ENCODE measurements around the gene LMCD1.

The LMCD1 gene

DNA sequence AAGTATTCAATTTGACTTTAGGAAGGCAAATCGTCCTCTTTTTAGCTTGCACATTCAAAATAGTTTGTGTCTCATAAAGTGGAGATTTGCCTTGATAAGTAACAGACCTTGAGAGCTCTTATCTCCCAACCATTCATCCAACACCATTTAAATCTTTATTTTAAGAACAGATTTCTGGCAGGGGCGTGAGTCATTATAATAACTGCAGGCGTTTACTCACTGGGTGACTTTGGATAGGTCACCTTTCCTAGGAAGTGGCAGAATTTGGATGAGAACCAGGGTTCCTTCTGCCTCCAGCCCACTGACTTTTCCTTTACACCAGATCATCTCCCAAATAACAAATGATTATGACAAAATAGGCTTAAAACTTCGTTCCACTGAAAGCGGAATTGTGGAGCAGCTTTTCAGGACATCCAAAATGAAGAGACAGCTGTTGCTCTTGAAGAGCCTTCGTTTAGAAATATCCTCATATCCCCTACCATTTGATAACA lies 5.0 kb downstream of the LMCD1 start:
- no peak for DNase-seq

DNA sequence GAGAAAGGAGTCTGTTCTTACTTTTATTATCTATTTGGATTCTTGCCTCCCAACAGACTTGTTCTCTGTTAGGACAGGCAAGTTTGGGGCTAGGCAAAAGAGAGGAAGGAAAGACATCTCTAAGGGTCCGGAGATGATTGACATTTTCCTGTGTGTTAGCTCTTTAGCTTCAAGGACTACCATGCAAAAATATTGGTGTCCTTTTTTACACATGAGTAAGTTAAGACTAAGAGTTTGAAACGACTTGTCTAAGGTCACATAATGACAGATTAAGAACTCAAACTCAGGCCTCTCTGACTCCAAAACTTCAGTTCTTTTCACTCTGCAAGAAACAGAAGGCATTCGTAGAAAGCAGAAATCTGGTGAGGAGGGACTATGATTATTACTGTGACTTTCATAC lies 5.9 kb downstream of the LMCD1 start:
- no peak for DNase-seq

DNA sequence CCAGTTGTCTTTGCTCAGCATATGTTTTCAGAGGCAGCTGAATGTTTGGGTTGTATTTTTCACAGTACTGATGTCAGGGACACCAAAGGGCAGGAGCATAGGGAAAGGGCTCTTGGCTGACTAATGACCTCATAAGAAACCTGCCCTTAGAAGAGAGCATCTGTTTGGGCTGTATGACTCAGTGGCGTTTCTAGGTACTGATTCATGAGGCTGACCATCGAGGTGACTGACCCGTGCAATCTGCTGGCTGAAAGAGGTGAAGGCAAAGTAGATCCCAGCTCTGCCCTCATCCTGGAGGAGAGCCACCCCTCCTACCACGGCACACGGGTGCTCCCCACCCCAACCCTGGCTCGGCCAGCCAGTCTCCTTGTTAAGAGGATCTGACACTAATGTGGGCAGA lies 8.3 kb downstream of the LMCD1 start:
- DNase-seq: no peak

DNA sequence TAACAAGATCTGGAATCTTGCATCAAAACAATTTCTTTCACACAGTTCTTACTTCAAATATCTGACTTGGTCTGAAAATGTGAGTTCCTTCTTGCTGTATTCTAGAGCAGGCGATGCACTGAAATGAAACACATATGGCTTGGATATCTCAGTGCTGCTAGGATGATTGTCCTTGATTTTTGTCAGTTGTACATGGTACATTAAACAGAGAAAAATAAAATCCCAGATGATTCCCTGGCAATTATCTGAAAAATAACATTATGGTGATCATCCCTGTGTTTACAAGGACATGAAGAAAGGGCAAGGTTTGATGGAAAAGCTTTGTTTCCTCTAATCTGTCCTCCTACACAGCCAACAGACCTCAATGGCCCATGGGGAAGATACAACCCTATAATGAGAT lies 10.6 kb downstream of the LMCD1 start:
- no peak for DNase-seq

DNA sequence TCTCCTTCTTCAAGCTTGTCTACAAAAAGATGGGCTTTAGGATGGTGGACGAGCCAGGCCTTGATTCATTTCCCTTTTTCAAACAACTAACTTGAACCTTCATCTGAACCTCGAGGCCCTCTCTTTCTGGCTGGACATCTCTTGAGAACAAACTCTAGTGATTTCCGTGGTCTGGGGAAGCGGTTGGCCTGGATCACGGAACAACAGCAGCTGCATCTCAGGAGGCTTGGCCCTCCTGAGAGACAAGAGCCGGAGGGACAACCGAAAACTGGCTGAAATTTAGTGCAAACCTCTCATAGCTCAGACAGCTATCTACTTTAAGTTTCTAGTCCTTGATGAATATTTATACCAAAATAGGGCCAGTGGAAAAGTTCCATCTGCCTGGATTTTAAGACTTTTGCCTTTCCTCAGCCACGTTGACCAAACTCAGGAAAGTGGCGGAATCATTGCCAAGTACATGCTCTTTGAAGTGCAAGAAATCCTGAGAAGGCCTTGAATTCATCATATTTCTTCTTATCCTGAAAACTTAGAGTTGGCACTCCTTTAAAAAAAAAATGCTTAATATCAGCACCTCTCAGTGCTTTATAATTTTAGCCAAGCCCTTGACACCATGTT lies 14.5 kb downstream of the LMCD1 start:
- DNase-seq: no peak

DNA sequence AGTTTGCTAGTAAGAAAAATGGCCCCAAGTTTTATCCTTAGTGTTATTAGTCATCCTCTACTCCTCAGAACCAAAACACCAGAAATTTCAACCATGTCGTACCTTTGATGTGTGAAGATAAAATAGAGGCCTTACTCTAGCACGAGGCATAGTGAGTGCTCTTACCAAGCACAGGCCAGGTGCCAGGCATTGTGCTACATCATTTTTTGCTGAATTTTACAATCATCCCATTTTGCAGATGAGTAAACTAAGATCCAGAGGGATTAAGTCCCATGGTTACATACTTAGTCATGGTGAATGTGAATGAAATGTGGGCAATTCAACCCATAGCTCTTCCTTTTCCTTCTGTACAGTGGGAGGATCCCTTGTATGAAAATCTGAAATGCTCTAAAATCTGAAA lies 15.2 kb downstream of the LMCD1 start:
- DNase-seq: no peak

DNA sequence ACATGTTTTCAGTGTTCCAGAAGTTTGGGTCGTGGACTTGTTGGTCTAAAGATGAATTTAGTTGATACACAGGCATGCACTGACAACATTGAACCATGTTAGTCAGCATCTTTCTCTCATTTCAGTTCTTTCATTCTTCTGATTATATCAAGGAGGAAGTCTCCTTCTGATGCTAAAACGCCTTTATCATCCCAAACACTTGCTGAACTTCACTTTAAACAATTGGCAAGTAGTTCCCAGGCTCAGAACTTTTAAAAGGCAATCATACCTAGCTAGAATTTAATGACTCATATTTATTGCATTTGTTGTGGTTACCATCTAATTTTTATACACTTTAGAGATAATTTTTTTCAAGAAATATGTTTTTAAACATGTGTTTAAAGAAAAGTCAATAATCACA lies 15.9 kb downstream of the LMCD1 start:
- DNase-seq: no peak

DNA sequence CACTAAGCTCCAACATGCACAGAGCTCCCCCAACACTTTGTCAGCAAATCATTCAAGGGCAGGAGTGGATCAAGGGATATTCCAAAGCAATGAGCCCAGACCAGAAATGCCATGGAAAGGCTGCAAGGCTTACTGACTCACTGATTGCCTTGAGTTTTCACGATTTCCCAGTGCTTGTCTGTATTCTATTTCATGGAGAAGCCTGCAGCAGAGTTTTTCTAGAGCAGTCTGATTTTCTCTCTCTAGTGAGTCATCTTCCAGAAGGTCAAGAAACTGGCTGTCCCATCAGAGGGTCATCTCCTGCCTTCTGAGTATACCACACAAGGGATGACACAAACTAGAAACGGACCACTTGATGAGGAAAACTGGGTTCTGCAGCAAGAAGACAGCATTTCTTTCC lies 16.5 kb downstream of the LMCD1 start:
- DNase-seq: no peak

DNA sequence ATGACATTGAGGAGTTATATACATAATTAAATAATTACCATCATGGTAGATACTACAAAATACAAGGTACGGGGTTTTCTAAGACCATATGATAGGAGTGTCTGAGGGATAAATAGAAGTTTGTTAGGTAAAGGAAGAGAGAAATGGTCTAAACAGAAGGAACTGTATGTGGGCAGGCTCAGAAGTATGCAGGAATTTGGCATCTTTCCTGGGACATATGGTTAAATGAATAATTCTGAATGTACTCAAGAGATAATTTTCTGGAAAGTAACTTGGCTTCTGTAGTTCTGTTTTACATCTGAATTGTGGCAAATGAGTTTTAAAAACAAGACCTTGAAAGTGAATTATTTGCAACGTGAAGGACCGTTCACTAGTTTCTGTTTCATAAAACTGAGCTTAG lies 17.5 kb downstream of the LMCD1 start:
- DNase-seq: no peak

DNA sequence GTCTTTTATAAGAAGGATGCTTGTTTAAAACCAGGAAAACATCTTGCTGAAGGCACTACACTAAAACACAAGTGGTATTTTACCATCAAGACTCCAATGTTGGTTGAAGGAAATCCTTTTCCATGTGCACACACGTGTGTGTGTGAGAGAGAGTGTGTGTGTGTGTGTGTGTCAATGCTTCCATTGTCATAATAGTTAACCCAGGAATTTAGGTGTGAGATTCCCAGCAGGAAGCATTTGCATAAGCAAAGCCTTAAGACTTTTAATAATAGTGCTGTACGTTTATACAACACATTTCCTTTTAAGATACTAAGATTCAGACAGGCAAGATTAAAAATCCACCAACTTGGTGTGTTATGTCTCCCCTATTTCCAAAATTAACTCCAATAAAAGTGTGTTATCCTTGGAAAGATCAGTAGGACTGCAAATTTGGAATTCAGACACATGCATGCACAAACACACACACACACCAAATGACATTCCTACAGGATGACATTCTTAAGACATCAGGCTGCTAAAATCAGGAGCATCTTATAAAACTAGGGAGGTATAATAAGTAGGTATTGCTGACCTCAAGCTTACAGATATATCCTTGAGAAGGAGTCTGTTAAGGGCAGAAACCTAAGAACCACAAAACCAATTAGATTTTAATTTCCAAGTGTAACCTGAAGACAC lies 18.3 kb downstream of the LMCD1 start:
- no peak for DNase-seq

DNA sequence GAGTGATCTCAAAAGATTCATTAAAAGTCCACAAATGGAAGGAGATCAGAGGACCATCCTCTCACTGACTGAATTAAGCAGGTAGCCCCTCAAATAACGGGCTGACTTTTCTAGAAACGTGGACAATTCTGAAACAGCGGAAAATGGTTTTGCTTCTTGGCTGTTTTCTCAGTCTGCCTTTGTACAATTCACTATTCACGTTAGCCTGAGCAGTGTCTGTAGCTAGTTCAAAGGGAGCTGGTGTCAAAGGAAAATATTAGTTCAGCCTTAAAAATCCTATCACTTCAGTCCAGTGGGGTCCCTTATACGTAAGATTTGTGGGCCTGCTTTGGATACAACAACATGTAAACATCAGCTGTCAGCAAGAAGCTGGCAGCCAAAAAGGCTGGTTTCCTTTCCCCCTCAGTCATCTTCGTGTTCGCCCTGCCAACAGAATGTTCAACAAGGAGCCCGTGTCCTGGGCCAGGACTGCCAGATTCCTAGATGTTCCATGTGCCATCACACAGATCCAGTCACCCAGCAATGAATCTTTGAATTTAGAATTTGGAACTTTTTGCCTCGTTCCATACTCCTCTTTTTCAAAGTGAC lies 19.3 kb downstream of the LMCD1 start:
- no peak for DNase-seq

DNA sequence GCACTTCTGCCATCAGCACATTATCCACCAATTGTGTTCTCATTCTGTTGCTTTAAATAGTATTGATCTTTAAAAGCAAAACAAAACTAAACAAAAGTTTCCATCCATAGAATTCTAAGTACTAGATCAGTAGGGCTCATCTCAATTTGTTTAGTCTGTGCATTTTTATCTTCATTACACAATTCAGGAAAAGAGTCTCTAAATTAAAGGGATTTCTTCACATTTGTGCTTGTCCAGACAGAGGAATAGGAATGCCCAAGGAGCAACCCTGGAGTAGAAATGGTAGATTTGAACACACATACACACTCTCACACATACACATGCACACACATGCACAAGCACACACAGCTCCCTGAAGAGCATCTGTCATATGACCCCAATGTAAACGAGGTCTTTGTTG lies 21.4 kb downstream of the LMCD1 start:
- DNase-seq: no peak

DNA sequence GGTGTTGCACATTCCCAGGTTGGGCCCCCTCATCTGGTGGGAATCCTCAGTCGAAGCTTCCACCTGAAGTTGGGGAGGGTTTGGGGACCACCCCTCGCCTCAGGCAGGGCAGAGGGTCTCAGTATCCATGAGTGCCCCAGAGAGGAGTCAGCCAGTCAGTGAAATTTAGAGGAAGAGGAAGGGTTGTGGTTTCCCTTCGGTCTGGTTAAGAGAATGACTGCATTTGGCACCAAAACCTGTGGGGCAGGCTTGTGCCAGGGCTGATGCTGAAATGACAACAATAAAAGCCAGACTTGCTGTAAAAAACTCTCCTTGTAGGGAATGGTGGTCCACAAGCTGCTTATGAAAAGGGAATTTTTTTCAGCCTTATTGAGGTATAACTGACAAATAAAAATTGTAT lies 22.6 kb downstream of the LMCD1 start:
- no peak for DNase-seq

DNA sequence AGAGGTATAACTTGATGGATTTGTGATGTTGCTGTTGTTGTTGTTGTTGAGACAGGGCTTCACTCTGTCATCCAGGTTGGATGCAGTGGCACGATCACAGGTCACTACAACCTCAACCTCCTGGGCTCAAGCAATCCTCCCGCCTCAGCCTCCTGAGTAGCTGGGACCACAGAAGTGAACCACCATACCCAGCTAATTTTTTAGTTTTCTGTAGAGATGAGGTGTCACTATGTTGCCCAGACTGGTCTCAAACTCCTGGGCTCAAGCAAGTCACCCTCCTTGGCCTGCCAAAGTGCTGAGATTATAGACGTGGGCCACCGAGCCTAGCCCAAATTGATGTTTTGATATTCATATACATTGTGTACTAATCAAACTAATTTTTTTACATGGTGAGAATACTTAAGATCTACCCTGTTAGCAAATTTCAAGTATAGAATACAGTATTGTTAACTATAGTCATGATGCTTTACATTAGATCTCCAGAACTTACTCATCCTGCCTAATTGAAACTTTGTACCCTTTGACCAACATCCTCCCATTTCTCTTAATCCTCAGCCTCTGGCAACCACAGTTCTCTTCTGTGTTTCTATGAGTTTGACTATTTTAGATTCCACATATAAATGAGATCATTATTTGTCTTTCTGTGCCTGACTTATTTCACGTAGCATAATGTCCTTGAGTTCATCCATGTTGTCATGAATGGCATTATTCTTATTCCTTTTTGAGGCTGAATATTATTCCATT lies 23.2 kb downstream of the LMCD1 start:
- no peak for DNase-seq

DNA sequence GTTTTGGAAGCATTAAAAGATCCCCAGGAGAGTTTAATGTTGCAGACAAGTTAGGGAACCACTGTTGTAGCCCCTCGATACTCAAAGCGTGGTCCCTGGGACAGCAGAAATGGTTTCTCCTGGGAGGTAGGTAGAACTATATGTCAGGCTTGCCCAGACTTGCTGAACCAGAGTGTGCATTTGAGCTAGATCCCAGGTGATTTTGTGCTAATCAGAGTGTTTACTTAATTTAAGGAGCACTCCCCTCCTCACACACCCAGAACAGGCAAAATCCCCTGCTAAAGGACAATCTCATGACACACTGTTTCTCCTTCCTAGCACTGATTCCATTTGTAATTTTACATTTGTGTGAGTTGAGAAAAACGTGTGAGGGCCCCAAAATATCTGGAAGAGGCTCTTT lies 24.3 kb downstream of the LMCD1 start:
- DNase-seq: no peak

DNA sequence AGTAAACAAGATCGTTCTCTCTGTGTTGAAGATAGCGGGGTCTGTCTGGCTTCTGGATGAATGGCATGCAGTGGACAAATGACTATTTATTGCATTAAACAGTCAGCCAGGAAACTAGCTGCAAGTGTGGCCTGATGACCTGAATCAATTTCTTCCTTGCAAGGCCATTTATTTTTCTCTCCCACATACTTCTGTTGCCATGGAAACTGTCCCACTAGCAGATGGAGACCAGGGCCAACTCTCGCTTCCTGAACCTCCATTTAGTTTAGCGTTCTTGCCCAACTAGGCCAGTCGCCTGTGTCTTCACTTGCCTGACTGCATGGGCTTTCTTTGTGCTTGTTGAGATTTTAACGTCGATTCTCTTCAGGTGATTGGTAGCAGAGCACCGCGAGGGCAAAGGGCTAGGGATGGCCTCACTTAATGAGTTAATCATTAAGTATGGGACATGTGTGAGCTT lies 27.6 kb downstream of the LMCD1 start:
- DNase-seq: no peak

DNA sequence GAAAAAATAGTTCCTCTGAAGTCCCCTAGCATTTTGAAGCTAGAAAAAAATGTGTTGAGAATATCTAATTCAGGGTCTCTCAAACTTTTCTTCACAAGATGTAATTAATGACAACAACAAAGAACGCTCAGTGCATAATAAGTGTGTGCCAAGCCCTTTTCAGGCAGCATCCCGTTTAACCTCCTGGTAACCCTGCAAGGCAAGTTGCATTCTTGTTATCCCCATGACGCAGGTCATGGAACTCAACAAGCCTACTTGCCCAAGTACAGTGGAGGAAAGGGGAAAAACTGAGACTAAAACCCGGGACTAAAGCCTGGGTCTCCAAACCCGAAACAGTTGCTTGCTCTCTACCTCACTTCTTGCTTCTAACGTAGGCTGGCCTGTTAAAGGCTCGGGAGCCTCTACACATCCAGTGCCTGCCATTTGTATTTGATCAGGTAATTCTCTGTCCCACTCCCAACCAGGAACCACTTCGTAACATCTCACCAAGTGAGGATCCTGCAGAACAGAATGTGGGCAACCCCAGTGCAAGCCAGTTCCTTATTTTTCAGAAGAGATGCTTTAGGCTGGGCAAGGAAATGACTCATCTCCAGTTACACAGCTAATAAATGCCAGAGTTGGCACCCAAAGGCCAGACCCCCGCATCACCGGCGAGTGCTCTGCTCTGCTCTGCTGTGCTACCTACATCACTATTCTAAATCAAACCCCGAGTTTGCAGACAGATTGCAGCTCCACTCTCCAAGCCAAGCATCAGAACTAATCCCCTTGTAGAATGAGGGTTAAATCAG lies 28.3 kb downstream of the LMCD1 start:
- DNase-seq: no peak

DNA sequence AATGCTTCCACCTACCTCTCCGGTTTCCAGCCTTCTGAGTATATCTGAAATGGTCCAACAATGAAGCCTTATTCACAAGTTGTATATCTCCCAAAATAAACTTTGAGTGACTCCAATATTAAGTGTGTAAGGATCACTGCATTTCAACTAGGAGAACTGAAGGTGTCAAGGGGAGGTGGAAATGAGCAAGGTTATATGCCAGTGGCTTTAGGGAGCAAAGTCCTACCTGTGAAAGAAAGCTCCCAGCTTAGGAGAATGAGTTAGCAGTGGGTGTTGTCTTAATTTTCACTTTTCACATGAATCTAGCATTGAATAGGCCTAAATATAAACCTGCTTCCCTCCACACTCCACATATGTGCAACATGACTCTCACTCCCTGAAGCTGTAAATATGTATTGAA lies 29.0 kb downstream of the LMCD1 start:
- no peak for DNase-seq

DNA sequence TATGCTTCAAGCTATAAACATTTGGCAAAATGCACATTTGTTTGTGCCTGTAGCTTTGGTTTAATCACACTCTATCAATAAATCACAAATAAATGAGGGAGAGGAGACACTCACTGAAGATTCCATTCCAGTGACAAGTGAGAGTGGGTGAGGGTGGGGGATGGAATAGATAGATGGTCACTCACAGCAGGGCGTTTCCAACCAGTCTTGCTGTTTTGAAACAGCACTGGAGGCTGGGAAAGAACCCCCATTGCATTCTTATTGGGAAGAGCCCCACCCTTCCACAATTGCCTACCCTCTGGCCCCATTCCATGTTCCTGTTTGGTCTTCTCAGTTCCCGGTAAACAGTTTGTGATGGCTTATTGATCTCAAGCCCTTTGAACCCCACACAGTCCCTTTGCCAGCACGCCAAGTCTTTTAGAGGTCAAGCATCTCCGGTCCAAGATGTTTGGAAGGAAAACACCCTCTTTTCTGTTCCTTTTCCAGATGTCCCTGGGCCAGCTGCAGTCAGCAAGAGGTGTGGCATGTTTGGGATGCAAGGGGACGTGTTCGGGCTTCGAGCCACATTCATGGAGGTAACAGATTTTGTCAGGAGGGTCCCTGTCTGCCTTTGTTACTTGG lies 30.7 kb downstream of the LMCD1 start:
- DNase-seq: no peak

DNA sequence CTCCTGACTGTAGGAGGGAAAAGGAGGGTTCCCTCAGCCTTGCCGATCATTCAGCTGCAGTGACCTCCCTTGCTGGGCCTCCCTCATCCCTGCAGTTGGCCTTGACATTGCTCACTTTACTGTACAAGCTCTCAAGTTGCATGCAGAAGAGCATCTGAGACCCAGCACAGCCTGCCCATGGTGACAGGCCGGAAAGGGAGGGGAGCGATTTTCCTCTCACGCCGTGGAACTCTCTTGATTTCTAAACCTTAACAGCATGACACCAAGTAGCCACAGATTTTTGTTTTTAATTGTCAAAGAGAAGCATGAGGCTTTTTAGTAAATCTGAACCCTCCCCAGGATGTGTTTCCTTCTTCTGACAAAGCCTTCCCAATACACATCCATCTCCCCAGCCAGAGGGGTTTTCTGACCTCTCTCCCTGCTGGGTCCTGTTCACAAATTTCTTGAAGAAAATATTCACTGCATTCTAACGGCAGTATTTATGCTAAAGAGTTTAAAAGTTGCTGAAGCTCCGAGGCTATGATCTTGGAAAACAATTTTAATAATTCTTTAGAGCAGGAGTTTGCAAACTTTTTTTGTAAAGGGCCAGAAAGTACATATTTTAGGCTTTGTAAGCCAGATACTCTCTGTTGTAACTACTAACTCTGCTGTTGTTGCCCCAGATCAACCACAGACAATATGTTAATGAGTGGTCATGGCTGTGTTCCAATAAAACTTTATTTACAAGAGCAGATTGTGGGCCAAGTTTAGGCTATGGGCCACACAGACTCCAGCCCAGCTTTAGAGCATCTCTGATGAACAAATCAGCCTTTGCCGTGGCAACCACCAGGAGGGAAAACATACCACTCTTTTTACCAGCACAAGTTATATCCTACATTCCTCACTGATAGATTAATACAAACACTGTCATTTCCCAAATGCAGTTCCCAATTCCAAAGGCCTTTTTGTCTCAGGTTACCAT lies 34.8 kb downstream of the LMCD1 start:
- DNase-seq: no peak

DNA sequence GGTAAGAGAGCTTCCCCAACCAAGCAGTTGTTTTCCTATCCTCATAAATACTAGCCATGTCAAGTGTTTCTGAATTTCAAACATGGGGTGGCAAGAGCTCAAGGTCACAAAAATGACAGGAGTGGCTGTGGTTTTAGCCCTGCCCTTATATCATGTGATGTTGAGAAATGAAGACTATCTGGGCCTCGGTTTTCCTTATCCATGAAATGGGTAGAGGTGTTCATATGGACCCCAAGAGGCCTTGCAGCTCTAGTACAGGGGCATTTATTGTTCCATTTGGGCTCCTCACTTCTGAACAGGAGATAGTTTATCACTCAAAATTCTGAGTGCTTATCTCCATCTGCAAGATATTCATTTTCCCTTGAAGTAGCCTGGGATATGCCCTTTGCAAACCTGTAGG lies 35.8 kb downstream of the LMCD1 start:
- DNase-seq: no peak

All from T-helper 9 cell (primary cell).